ENCODE results near the gene ABCD2.

DNA sequence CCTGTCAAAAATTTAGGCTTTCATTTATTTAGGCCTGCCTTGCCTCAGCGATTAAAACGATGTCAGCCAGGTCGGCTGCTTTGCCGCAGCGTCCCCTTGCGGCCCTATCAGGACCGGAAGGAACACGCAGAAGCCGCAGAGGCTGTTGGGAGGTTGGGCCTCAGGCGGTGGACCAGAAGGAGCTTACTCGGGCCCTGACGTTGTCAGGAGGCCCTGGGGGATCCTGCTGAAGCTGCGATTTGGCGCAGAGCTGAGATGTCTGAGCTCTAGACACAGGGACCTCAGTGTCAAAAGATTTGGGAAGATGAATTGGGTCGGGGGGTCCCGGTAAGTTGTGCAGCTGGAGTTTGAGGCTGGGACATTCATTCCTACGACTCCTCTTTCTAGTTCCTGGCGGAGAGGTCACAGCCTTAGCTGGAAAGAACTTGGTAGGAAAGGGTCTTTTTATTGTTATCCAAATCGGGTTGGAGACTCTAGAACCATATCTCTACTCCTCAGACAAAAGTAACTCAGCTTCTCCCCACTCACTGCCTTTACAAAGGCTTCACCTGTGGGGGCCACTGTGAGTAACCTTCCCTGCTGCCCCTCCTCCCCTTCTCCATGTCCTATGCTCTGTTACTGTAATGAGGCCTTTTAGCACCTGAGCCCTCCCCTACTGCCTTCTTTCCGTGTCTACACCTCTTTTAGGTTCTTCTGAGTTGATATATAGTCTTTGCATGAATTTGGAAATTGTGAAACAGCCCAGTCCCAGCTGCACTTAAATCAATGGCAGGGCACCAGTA is 6.6 kb upstream of the ABCD2 start:
- TF ChIP-seq, protein P1, sequence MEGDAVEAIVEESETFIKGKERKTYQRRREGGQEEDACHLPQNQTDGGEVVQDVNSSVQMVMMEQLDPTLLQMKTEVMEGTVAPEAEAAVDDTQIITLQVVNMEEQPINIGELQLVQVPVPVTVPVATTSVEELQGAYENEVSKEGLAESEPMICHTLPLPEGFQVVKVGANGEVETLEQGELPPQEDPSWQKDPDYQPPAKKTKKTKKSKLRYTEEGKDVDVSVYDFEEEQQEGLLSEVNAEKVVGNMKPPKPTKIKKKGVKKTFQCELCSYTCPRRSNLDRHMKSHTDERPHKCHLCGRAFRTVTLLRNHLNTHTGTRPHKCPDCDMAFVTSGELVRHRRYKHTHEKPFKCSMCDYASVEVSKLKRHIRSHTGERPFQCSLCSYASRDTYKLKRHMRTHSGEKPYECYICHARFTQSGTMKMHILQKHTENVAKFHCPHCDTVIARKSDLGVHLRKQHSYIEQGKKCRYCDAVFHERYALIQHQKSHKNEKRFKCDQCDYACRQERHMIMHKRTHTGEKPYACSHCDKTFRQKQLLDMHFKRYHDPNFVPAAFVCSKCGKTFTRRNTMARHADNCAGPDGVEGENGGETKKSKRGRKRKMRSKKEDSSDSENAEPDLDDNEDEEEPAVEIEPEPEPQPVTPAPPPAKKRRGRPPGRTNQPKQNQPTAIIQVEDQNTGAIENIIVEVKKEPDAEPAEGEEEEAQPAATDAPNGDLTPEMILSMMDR (IDR thresholded peaks at IDR 0.05; ENCODE audit: low read depth, low read length), result no peak
- no peak for TF ChIP-seq POLR2A (IDR thresholded peaks at IDR 0.05; ENCODE audit: extremely low read depth, insufficient read length)
- TF ChIP-seq, protein P2, sequence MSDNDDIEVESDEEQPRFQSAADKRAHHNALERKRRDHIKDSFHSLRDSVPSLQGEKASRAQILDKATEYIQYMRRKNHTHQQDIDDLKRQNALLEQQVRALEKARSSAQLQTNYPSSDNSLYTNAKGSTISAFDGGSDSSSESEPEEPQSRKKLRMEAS (IDR thresholded peaks at IDR 0.05; ENCODE audit: low read depth, low read length), result no peak

All from NB4 (cell line).